Naive thymus-derived CD4-positive, alpha-beta T cell (primary cell): ENCODE data around the gene C17orf67. TPM values are rescaled to one million over a fixed set of nuclear protein-coding genes. Genes with fewer than 3 reads are reported as not detected.

Experiments
- ATAC-seq: fragments of 150-1000 bp; cut with Tn5 transposase; 2 replicates; pipeline ENCODE4 v1.10.0; 2021; ENCODE audit warnings: mild to moderate bottlenecking, moderate library complexity
- CTCF ChIA-PET: fragments of 350-600 bp; sonication (Branson Sonifier 250); formaldehyde crosslinking; loops from one replicate; lab custom pipeline; 2021; ENCODE audit warnings: antibody characterized with exemption; lab: Charles Lee
- POLR2A ChIA-PET: fragments of 350-600 bp; sonication (Branson Sonifier 250); formaldehyde crosslinking; loops from one replicate; lab custom pipeline; 2021; ENCODE audit warnings: antibody characterized with exemption, inconsistent platforms; lab: Charles Lee
- DNase-seq, 9 donors: peaks; one replicate each; pipeline versions ENCODE4 v3.0.0 to v3.0.0-alpha.2; 2020 to 2022; ENCODE audit warnings: mixed read lengths in 1 of 9
- H3K27ac ChIP-seq: one replicate; pipeline ENCODE4 v1.7.0; 2013; ENCODE audit warnings: mild to moderate bottlenecking, low read depth, low read length, moderate library complexity
- H3K27me3 ChIP-seq, 2 donors: one replicate each; pipeline ENCODE4 v1.7.0; 2013; ENCODE audit warnings: low read length in 2 of 2, mild to moderate bottlenecking in 2 of 2, moderate library complexity in 2 of 2; ENCODE audit not compliant: control insufficient read depth in 2 of 2, insufficient read depth in 2 of 2
- H3K36me3 ChIP-seq, 3 experiments: 1 replicate in 2 of 3; 2 replicates in 1 of 3; pipeline ENCODE4 v1.7.0; 2013; ENCODE audit warnings: low read length in 3 of 3, mild to moderate bottlenecking in 3 of 3, moderate library complexity in 1 of 3; ENCODE audit not compliant: insufficient read depth in 3 of 3, control insufficient read depth in 2 of 3
- H3K4me1 ChIP-seq, 2 donors: one replicate each; pipeline ENCODE4 v1.7.0; 2013; ENCODE audit warnings: low read length in 2 of 2, mild to moderate bottlenecking in 2 of 2, moderate library complexity in 1 of 2; ENCODE audit not compliant: control insufficient read depth in 2 of 2, insufficient read depth in 2 of 2
- H3K4me3 ChIP-seq: 2 replicates; pipeline ENCODE4 v1.7.0; 2013; ENCODE audit warnings: mild to moderate bottlenecking, low read length
- H3K9me3 ChIP-seq, 3 experiments: 1 replicate in 2 of 3; 2 replicates in 1 of 3; pipeline ENCODE4 v1.7.0; 2013; ENCODE audit warnings: low read length in 3 of 3; ENCODE audit not compliant: control insufficient read depth in 2 of 3
- H3K27ac Mint-ChIP-seq, 9 donors: one replicate each; pipeline ENCODE4 v1.8.0; 2020 to 2022; ENCODE audit warnings: mixed read lengths in 9 of 9, mild to moderate bottlenecking in 8 of 9, moderate library complexity in 5 of 9, inconsistent platforms in 2 of 9
- H3K27me3 Mint-ChIP-seq, 5 donors: one replicate each; pipeline ENCODE4 v1.8.0; 2021 to 2022; ENCODE audit warnings: mixed read lengths in 5 of 5, mild to moderate bottlenecking in 1 of 5
- H3K36me3 Mint-ChIP-seq, 5 donors: one replicate each; pipeline ENCODE4 v1.8.0; 2020 to 2022; ENCODE audit warnings: mixed read lengths in 5 of 5, mild to moderate bottlenecking in 3 of 5, inconsistent platforms in 1 of 5
- H3K4me1 Mint-ChIP-seq, 7 donors: one replicate each; pipeline ENCODE4 v1.8.0; 2020 to 2022; ENCODE audit warnings: mixed read lengths in 7 of 7, mild to moderate bottlenecking in 3 of 7, inconsistent platforms in 1 of 7
- H3K4me3 Mint-ChIP-seq, 10 donors: one replicate each; pipeline ENCODE4 v1.8.0; 2020 to 2022; ENCODE audit warnings: mild to moderate bottlenecking in 10 of 10, mixed read lengths in 10 of 10, moderate library complexity in 6 of 10, inconsistent platforms in 2 of 10
- H3K9me3 Mint-ChIP-seq, 11 donors: one replicate each; pipeline ENCODE4 v1.8.0; 2020 to 2022; ENCODE audit warnings: mixed read lengths in 11 of 11, mild to moderate bottlenecking in 4 of 11, inconsistent platforms in 1 of 11, moderate library complexity in 1 of 11
- intact Hi-C, 2 donors: fragments of 100-400 bp; cut with micrococcal nuclease; formaldehyde crosslinking; loops; one replicate each; pipeline ENCODE4 v1.15.1; 2023
- polyA plus RNA-seq, 2 donors: library from polyadenylated mRNA; unstranded; fragments of 300-500 nt; fragmentation: Illumina TruSeq; gene quantifications; one replicate each; pipeline ENCODE4 v1.2.3, GENCODE V29; 2021
- total RNA-seq, 6 experiments: library from RNA in 5 of 6; stranded (reverse) in 5 of 6; gene quantifications; 1 replicate in 5 of 6; 2 replicates in 1 of 6; pipeline ENCODE4 v1.2.3 and lab custom pipeline; 2021 to 2026

C17orf67 gene, protein sequence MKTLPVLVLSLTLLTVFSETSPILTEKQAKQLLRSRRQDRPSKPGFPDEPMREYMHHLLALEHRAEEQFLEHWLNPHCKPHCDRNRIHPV
- total RNA-seq = 1 to 10 TPM; 3.6 to 9.1 (median 5.4) TPM
- 1 to 10 TPM; 1.1 to 1.6 TPM for polyA plus RNA-seq
- 8.2 reads per million, percentile 32 among the genes with 10 or more reads in this experiment for total RNA-seq (lab: John Stamatoyannopoulos, UW)

DNA sequence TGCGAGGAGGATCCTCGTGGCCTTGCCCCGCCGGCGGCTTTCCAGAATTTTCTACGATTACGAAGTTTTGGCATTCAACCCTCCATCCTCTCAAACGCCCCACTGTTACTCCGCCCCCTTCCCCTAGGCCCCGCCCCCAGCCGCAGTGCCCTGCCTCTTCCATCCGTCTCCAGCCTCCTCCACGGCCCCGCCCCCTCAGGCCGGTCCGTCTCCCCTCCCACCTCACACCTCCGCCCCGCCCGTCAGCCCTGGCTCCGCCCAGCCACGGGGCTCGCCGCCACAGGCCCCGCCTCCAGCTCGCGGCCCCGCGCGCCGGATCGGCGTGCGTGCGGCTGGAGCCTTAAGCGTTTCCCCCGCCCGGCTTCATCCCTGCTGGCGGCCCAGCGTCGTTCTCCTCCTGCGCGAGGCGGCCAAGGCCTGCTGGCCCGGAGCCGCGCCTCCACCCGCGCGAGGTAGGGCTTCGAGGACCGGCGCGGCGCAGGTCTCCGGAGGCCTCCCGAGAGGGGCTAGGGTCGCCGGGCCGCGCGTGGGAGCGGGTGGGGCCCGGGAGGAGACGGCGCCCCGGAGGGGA, at the start of gene C17orf67, which contains the start of gene DGKE:
TSS of gene C17orf67 (minus strand) at position 112 of the 571 bp plus-strand sequence. CDS start 18,110 bp downstream, outside the sequence.
TSS of gene DGKE (plus strand) at position 343 of the 571 bp plus-strand sequence. CDS start 645 bp downstream, outside the sequence.
- H3K27ac Mint-ChIP-seq = peak within 1 kb of the TSS; percentile 83 to 95 (median 93)
- ATAC-seq (peak; percentile 97), DNase-seq (peak; percentile 95 to 100 (median 98))
- H3K9me3 ChIP-seq = no peaks in the 10 kb centered on the region
- no peaks in the 10 kb centered on the region for H3K27me3 Mint-ChIP-seq
- peak within 1 kb of the TSS; percentile 91 to 98 (median 95) for H3K4me3 Mint-ChIP-seq
- CTCF ChIA-PET = interaction anchor here (0.9 to 1.9 kb wide), 4 partner anchors 11 to 128 kb away, joined by 3 to 9 read pairs (median 6); no protein-coding TSS in a partner anchor
- POLR2A ChIA-PET = interaction anchor here (0.7 to 4.9 kb wide), 8 partner anchors 8 to 240 kb away, joined by 3 to 30 read pairs (median 5); partner anchors contain the start of gene NOG
- peaks cover 41 to 42% of the 10 kb centered on the region in 2 donors for H3K4me1 ChIP-seq
- H3K36me3 ChIP-seq = peaks cover 0 to 6% (median 0%) of the 10 kb centered on the region in 3 experiments
- intact Hi-C loops = loop anchor here (1.0 to 10.0 kb wide), 20 partner anchors 15 to 1685 kb away; partner anchors contain the start of genes AKAP1 (in 2 of the 2), MRPS23 (in 2 of the 2), SRSF1 (in 2 of the 2) and TRIM25 (in 2 of the 2)
- H3K27me3 ChIP-seq = no peaks in the 10 kb centered on the region
- peaks cover 34 to 74% (median 62%) of the 10 kb centered on the region in 7 donors for H3K4me1 Mint-ChIP-seq
- H3K36me3 Mint-ChIP-seq = peaks cover 0 to 25% (median 17%) of the 10 kb centered on the region in 5 donors
- peak within 1 kb of the TSS; percentile 85 for H3K27ac ChIP-seq
- H3K9me3 Mint-ChIP-seq = no peaks in the 10 kb centered on the region
- H3K4me3 ChIP-seq = peak within 1 kb of the TSS; percentile 91

- peaks cover 0 to 13% (median 5%) of the 10 kb centered on the region in 5 donors for H3K36me3 Mint-ChIP-seq
- peaks cover 0 to 2% (median 0%) of the 10 kb centered on the region in 5 donors for H3K27me3 Mint-ChIP-seq
- DNase-seq (no peak), ATAC-seq (no peak)
- no peak overlapping the region for H3K4me3 ChIP-seq
- no peaks in the 10 kb centered on the region for H3K4me1 ChIP-seq
- no peak overlapping the region for H3K27ac Mint-ChIP-seq
- peaks cover 0 to 10% (median 5%) of the 10 kb centered on the region in 7 donors for H3K4me1 Mint-ChIP-seq
- no peak overlapping the region for H3K27ac ChIP-seq
- CTCF ChIA-PET = no interaction called here
- no peak overlapping the region for H3K4me3 Mint-ChIP-seq
- POLR2A ChIA-PET = no interaction called here
- intact Hi-C loops = no loop called here
- no peaks in the 10 kb centered on the region for H3K36me3 ChIP-seq
- H3K9me3 Mint-ChIP-seq = peaks cover 0 to 2% (median 0%) of the 10 kb centered on the region in 11 donors
- H3K27me3 ChIP-seq = no peaks in the 10 kb centered on the region
- H3K9me3 ChIP-seq = no peaks in the 10 kb centered on the region
Observed at GRCh38 chr17:56881685-56882295, 48.1 kb upstream of the C17orf67 start.

GRCh38 chr17:56880571-56880970, 46.9 kb upstream of the C17orf67 start:
- H3K36me3 ChIP-seq = no peaks in the 10 kb centered on the region

GRCh38 chr17:56880133-56880532, 46.4 kb upstream of the C17orf67 start:
- CTCF ChIA-PET = interaction anchor here (0.8 kb wide), 1 partner anchor 1582 kb away, joined by 3 read pairs; no protein-coding TSS in a partner anchor
- POLR2A ChIA-PET = no interaction called here
- Mint-ChIP-seq H3K9me3 (peaks cover 0 to 2% (median 0%) of the 10 kb centered on the region in 11 donors), H3K27ac (peak overlapping the region in 2 of 9 donors; percentile 18 to 29), H3K4me3 (no peak overlapping the region), H3K36me3 (peaks cover 0 to 5% (median 1%) of the 10 kb centered on the region in 5 donors), H3K27me3 (peaks cover 0 to 13% (median 0%) of the 10 kb centered on the region in 5 donors), H3K4me1 (peaks cover 0 to 14% (median 5%) of the 10 kb centered on the region in 7 donors)
- no peaks in the 10 kb centered on the region for H3K36me3 ChIP-seq
- intact Hi-C loops = no loop called here
- H3K4me1 ChIP-seq = no peaks in the 10 kb centered on the region
- no peak overlapping the region for H3K27ac ChIP-seq
- peak; percentile 14 for ATAC-seq
- no peaks in the 10 kb centered on the region for H3K9me3 ChIP-seq
- no peaks in the 10 kb centered on the region for H3K27me3 ChIP-seq
- no peak overlapping the region for H3K4me3 ChIP-seq
- no peak for DNase-seq

More at GRCh38 chr17:56880571-56880970, 46.9 kb upstream of the C17orf67 start:
- Mint-ChIP-seq H3K27me3 (peaks cover 0 to 12% (median 0%) of the 10 kb centered on the region in 5 donors), H3K36me3 (peaks cover 0 to 5% (median 1%) of the 10 kb centered on the region in 5 donors), H3K4me1 (peaks cover 0 to 14% (median 5%) of the 10 kb centered on the region in 7 donors), H3K4me3 (no peak overlapping the region), H3K9me3 (peaks cover 0 to 2% (median 0%) of the 10 kb centered on the region in 11 donors), H3K27ac (peak overlapping the region in 1 of 9 donors; percentile 18)
- intact Hi-C loops = no loop called here
- Histone ChIP-seq H3K27me3 (no peaks in the 10 kb centered on the region), H3K27ac (no peak overlapping the region), H3K4me3 (no peak overlapping the region), H3K9me3 (no peaks in the 10 kb centered on the region), H3K4me1 (no peaks in the 10 kb centered on the region)
- no peak for DNase-seq
- ChIA-PET POLR2A (no interaction called here), CTCF (no interaction called here)
- ATAC-seq = no peak

- Mint-ChIP-seq H3K4me1 (peaks cover 0 to 14% (median 5%) of the 10 kb centered on the region in 7 donors), H3K36me3 (peaks cover 0 to 5% (median 1%) of the 10 kb centered on the region in 5 donors), H3K27ac (no peak overlapping the region), H3K4me3 (no peak overlapping the region), H3K9me3 (peaks cover 0 to 2% (median 0%) of the 10 kb centered on the region in 11 donors), H3K27me3 (peaks cover 0 to 20% (median 0%) of the 10 kb centered on the region in 5 donors)
- CTCF ChIA-PET = no interaction called here
- Histone ChIP-seq H3K4me1 (no peaks in the 10 kb centered on the region), H3K27ac (no peak overlapping the region), H3K9me3 (no peaks in the 10 kb centered on the region), H3K27me3 (no peaks in the 10 kb centered on the region), H3K4me3 (no peak overlapping the region), H3K36me3 (no peaks in the 10 kb centered on the region)
- ATAC-seq = no peak
- intact Hi-C loops = no loop called here
- no peak for DNase-seq
- POLR2A ChIA-PET = no interaction called here
Observed at GRCh38 chr17:56879280-56879679, 45.6 kb upstream of the C17orf67 start.

DNA sequence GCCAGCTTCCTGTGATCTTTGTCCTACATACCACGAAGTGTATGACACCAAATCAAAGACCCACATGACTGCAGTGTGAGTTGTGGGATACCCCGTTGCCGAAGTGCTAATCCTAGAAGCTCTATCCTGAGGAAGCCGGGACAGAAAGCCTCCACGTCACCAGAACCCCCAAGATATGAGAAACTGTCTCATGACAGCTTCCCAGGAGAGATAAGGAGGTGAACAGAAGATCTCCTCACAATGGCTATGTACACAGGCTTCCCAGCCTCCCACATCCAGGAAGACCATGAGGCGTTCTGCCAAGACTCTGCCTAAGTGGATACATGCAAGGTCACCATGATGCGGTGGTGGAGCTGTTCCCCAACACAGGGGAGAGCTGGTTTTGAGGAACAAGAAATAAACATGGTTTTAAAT, 43.1 kb upstream of the C17orf67 start:
- peaks cover 0 to 24% (median 2%) of the 10 kb centered on the region in 5 donors for H3K27me3 Mint-ChIP-seq
- H3K4me1 ChIP-seq = no peaks in the 10 kb centered on the region
- DNase-seq = no peak
- peaks cover 0 to 14% (median 5%) of the 10 kb centered on the region in 7 donors for H3K4me1 Mint-ChIP-seq
- H3K36me3 ChIP-seq = no peaks in the 10 kb centered on the region
- H3K9me3 Mint-ChIP-seq = peaks cover 0 to 2% (median 0%) of the 10 kb centered on the region in 11 donors
- no peak overlapping the region for H3K4me3 ChIP-seq
- H3K36me3 Mint-ChIP-seq = peaks cover 0 to 5% (median 1%) of the 10 kb centered on the region in 5 donors
- POLR2A ChIA-PET = no interaction called here
- H3K4me3 Mint-ChIP-seq = no peak overlapping the region
- intact Hi-C loops = no loop called here
- no peaks in the 10 kb centered on the region for H3K27me3 ChIP-seq
- H3K9me3 ChIP-seq = no peaks in the 10 kb centered on the region
- H3K27ac Mint-ChIP-seq = no peak overlapping the region
- CTCF ChIA-PET = no interaction called here
- no peak overlapping the region for H3K27ac ChIP-seq
- ATAC-seq = no peak
